DND-41 (cell line): ENCODE measurements around the gene PDXDC1.
A peak's percentile ranks its signal among the peaks of the same experiment; 100 is the strongest.
"Not testable (repeated sequence)": the region's sequence is repeated elsewhere in the genome, so short reads cannot be mapped to it uniquely, and the experiment has no call there.

Source experiments
- ATAC-seq: fragments of 200-7000 bp; cut with Tn5 transposase; 3 replicates; pipeline ENCODE4 v1.9.1; 2021; ENCODE audit warnings: low read depth; ENCODE audit not compliant: insufficient read depth
- DNase-seq: peaks from one replicate; pipeline ENCODE4 v3.0.0-alpha.2; 2020
- H2AFZ ChIP-seq: 2 replicates; pipeline ENCODE4 v1.6.0; 2012; ENCODE audit warnings: low read depth, low read length
- H3K27ac ChIP-seq: 2 replicates; pipeline ENCODE4 v1.5.1; 2012; ENCODE audit warnings: low read length, inconsistent platforms
- H3K27me3 ChIP-seq: fragments of 200-600 bp; sonication (generic); 2 replicates; pipeline ENCODE4 v1.6.0; 2012; ENCODE audit warnings: low read length, mild to moderate bottlenecking, inconsistent platforms; ENCODE audit not compliant: insufficient read depth, poor library complexity
- H3K36me3 ChIP-seq: 2 replicates; pipeline ENCODE4 v1.5.1; 2012; ENCODE audit warnings: low read length, inconsistent platforms; ENCODE audit not compliant: insufficient read depth
- H3K4me1 ChIP-seq: 2 replicates; pipeline ENCODE4 v1.5.1; 2012; ENCODE audit warnings: mild to moderate bottlenecking, low read length; ENCODE audit not compliant: insufficient read depth
- H3K4me2 ChIP-seq: 2 replicates; pipeline ENCODE4 v1.6.0; 2012; ENCODE audit warnings: mild to moderate bottlenecking, moderate library complexity, low read length, inconsistent platforms; ENCODE audit not compliant: insufficient read depth
- H3K4me3 ChIP-seq, 2 experiments: fragments of 200-600 bp in 1 of 2; shearing (Covaris generic) in 1 of 2; 2 replicates each; pipeline ENCODE4 v1.5.1; 2012 to 2016; ENCODE audit warnings: inconsistent platforms in 2 of 2, low read length in 2 of 2, mild to moderate bottlenecking in 2 of 2, low read depth in 1 of 2, moderate library complexity in 1 of 2
- H3K79me2 ChIP-seq: 2 replicates; pipeline ENCODE4 v1.6.0; 2012; ENCODE audit warnings: low read length, inconsistent platforms; ENCODE audit not compliant: insufficient read depth
- H3K9ac ChIP-seq: 2 replicates; pipeline ENCODE4 v1.6.0; 2012; ENCODE audit warnings: low read depth, mild to moderate bottlenecking, inconsistent platforms, low read length, moderate library complexity
- H3K9me3 ChIP-seq: 2 replicates; pipeline ENCODE4 v1.5.1; 2012; ENCODE audit warnings: low read length, moderate library complexity, mild to moderate bottlenecking, inconsistent platforms; ENCODE audit not compliant: insufficient read depth, severe bottlenecking
- H4K20me1 ChIP-seq: 2 replicates; pipeline ENCODE4 v1.6.0; 2012; ENCODE audit warnings: low read length; ENCODE audit not compliant: insufficient read depth
- EZH2 ChIP-seq: IDR thresholded peaks from 3 replicates; pipeline ENCODE4 v1.6.1; 2012; ENCODE audit warnings: borderline replicate concordance, low read depth, mild to moderate bottlenecking, moderate library complexity, low read length, inconsistent platforms; ENCODE audit not compliant: severe bottlenecking
- TF ChIP-seq, protein P1 (sequence below): IDR thresholded peaks from 2 replicates; pipeline ENCODE4 v1.5.1; 2012; ENCODE audit warnings: borderline replicate concordance, low read length, moderate library complexity, mild to moderate bottlenecking; ENCODE audit not compliant: poor library complexity, severe bottlenecking; ENCODE audit errors: extremely low read depth

The PDXDC1 gene

DNA sequence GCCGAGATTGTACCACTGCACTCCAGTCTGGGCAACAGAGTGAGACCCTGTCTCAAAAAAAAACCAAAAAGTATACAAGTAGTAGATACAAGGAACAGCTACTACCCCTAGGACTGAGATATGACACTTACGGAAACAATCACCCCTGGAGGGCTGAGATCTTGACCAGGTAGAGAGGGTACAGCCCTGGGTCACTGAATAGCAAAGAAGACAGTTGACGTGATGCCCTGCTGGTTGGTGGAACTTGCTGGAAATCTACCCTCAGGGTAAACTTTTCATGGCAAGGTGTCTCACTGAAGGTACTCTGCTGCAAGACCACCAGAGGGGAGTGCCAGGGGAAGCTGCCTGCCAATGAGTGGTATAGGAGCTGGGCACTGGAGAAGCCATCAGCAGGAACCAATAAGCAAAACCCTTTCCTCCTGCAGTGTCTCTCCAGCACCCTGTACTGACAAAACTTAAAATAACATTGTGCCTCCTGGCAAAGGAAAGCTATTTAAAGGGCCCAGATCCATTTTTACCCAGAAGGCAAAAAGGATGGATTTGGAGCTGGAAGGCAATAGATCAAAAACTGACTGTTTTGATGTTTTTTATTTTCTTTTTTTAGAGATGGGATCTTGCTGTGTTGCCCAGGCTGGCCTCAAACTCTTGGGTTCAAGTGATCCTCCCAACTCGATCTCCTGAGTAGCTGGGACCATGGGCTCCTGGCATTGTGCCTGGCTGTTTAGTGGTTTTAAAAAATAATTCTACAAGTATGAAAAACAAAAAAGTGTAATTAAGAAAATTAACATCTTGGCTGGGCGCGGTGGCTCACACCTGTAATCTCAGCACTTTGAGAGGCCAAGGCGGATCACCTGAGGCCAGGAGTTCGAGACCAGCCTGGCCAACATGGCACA, 11.3 kb upstream of the PDXDC1 start:
- ATAC-seq (no peak), DNase-seq (no peak)
- Histone ChIP-seq H3K9ac (no peak overlapping the region), H2AFZ (no peak overlapping the region; the same call in 1 of the 2 replicates), H3K4me2 (no peak overlapping the region), H3K4me1 (no peaks in the 10 kb centered on the region), H3K27ac (no peak overlapping the region), H3K36me3 (no peaks in the 10 kb centered on the region), H3K27me3 (peaks cover 6% of the 10 kb centered on the region), H4K20me1 (0 out of 2 replicates have a peak, but pooled peaks cover 5% of the 10 kb centered on the region), H3K9me3 (no peaks in the 10 kb centered on the region), H3K4me3 (no peak overlapping the region), H3K79me2 (no peaks in the 10 kb centered on the region)
- TF ChIP-seq EZH2 = no peak
- TF ChIP-seq, protein P1, sequence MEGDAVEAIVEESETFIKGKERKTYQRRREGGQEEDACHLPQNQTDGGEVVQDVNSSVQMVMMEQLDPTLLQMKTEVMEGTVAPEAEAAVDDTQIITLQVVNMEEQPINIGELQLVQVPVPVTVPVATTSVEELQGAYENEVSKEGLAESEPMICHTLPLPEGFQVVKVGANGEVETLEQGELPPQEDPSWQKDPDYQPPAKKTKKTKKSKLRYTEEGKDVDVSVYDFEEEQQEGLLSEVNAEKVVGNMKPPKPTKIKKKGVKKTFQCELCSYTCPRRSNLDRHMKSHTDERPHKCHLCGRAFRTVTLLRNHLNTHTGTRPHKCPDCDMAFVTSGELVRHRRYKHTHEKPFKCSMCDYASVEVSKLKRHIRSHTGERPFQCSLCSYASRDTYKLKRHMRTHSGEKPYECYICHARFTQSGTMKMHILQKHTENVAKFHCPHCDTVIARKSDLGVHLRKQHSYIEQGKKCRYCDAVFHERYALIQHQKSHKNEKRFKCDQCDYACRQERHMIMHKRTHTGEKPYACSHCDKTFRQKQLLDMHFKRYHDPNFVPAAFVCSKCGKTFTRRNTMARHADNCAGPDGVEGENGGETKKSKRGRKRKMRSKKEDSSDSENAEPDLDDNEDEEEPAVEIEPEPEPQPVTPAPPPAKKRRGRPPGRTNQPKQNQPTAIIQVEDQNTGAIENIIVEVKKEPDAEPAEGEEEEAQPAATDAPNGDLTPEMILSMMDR = no peak

DNA sequence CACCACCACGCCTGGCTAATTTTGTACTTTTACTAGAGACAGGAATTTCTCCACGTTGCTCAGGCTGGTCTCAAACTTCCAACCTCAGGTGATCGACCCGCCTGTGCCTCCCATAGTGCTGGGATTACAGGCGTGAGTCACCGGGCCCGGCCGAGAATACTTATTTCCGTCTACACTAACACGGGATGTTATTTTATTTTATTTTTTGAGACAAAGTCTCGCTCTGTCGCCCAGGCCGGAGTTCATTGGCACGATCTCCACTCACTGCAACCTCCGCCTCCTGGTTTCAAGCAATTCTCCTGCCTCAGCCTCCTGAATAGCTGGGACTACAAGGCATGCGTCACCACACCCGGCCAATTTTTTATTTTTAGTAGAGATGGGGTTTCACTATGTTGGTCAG, 9.5 kb upstream of the PDXDC1 start:
- Histone ChIP-seq H3K36me3 (no peaks in the 10 kb centered on the region), H3K9me3 (no peaks in the 10 kb centered on the region), H3K27ac (no peak overlapping the region), H2AFZ (no peak overlapping the region), H3K79me2 (no peaks in the 10 kb centered on the region), H3K9ac (no peak overlapping the region), H3K4me2 (no peak overlapping the region), H3K4me1 (no peaks in the 10 kb centered on the region), H3K27me3 (peaks cover 6% of the 10 kb centered on the region), H4K20me1 (0 out of 2 replicates have a peak, but pooled peaks cover 5% of the 10 kb centered on the region), H3K4me3 (no peak overlapping the region)
- TF ChIP-seq EZH2 = no peak
- TF ChIP-seq, protein P1 = no peak
- DNase-seq (no peak), ATAC-seq (no peak)

DNA sequence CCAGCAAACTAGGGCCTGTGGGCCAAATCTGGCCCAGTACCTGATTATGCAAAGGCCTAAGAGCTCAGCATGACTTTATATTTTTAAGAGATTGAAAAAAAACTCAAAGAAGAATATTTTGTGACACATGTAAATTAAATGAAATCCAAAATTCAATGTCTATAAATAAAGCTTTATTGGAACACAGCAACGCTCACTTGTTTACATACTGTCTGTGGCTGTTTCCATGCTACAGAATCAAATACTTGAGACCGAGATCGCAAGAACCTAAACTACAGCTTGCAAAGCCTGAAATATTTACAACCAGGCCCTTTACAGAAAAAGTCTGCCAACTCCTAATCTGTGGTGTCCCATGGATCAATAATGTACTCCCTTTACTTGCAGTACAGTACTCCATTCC, 5.0 kb upstream of the PDXDC1 start:
- not testable (repeated sequence) for H2AFZ ChIP-seq, H3K4me3 ChIP-seq, H3K9me3 ChIP-seq, H3K79me2 ChIP-seq, H3K36me3 ChIP-seq, H4K20me1 ChIP-seq, DNase-seq, H3K4me1 ChIP-seq, H3K27me3 ChIP-seq, H3K4me2 ChIP-seq, ATAC-seq, H3K27ac ChIP-seq, H3K9ac ChIP-seq

DNA sequence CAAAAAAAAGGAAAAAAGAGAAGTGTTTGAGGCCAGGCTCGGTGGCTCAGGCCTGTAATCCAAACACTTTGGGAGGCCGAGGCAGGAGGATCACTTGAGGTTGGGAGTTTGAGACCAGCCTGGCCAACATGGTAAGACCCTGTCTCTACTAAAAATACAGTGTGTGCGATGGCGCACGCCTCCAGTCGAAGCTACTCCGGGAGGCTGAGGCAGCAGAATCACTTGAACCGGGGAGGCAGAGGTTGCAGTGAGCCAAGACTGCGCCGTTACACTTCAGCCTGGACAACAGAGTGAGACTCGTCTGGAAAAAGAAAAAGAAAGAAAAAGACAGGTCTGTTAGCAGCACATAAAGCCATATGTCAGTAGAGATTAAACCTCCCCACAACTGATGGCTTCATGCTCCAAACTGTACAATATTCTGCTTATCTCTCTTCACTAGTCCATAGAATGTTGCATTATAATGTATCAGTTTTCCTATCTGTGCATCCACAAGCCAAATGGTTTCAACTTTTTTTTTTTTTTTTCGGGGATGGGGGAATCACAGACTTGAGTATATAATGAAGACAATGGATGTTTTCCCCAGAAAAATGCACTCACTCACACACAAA, 3.1 kb upstream of the PDXDC1 start:
- Histone ChIP-seq H3K4me1 (peaks cover 19% of the 10 kb centered on the region), H2AFZ (peak overlapping the region; percentile 13; the same call in 1 of the 2 replicates), H3K79me2 (peaks cover 19% of the 10 kb centered on the region)
- not testable (repeated sequence) for H3K4me3 ChIP-seq, H3K4me2 ChIP-seq, H3K9ac ChIP-seq, H3K27me3 ChIP-seq, H3K36me3 ChIP-seq, H4K20me1 ChIP-seq, H3K9me3 ChIP-seq, DNase-seq, H3K27ac ChIP-seq, ATAC-seq

DNA sequence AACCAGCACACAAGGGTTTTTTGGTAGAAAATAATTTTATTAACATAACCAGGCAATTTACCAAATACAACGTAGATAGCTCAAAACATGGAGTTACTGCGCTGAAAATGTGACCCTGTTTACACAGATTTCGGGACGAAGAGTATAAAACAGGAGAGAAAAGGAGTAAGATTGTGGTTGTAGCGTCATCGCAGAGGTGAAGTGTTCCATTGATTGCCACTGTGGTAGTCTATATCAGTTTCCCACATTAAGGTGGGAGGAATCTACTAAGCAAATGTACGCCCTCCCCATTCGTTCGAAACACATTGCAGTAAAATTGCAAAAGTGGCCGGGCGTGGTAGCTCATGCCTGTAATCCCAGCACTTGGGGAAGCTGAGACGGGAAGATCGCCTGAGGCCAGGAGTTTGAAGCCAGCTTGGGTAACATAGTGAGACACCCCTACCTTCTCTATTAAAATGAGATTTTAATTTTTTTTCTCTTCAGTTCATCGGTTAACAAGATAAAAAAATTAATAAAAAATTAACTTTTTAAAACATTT, 972 bp upstream of the PDXDC1 start:
- Histone ChIP-seq H3K4me1 (peaks cover 19% of the 10 kb centered on the region), H3K79me2 (peaks cover 22% of the 10 kb centered on the region), H3K4me3 (peak overlapping the region; percentile 97 to 100; a peak in 2 of 4 replicates), H3K9ac (peak overlapping the region; percentile 91), H2AFZ (peak overlapping the region; percentile 100; the same call in 1 of the 2 replicates), H3K4me2 (peak overlapping the region; percentile 74)
- not testable (repeated sequence) for H3K9me3 ChIP-seq, H4K20me1 ChIP-seq, DNase-seq, H3K27me3 ChIP-seq, H3K27ac ChIP-seq, H3K36me3 ChIP-seq, ATAC-seq

DNA sequence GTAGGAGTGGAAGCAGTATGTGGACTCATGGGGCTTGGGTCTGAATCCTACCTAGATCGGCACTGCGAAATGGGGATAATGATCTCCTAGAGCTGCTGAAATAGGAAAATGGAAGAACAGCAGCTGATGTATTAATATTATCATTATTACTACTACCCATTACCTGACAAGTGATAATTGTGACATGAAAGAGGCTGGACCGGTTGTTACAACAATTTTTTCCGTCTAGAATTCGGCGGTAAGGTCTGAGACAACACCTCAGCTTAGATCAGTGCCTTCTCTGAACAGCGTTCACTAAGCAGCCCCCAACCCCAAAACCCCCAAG, 533 bp upstream of the PDXDC1 start:
- H3K4me2 ChIP-seq = peak overlapping the region; percentile 74

More for the DNA sequence above, 533 bp upstream of the PDXDC1 start:
- Histone ChIP-seq H3K79me2 (peaks cover 25% of the 10 kb centered on the region), H2AFZ (peak overlapping the region; percentile 100), H3K4me3 (peak overlapping the region; percentile 97 to 100), H3K4me1 (peaks cover 19% of the 10 kb centered on the region), H3K9ac (peak overlapping the region; percentile 91)
- not testable (repeated sequence) for H3K27me3 ChIP-seq, H3K9me3 ChIP-seq, DNase-seq, H3K36me3 ChIP-seq, H3K27ac ChIP-seq, ATAC-seq, H4K20me1 ChIP-seq
